SW480 (cell line): ENCODE measurements around the gene C17orf67.

ENCODE experiments used
- DNase-seq: peaks from one replicate; pipeline ENCODE4 v3.0.0-alpha.2; 2016; ENCODE audit warnings: low spot score

C17orf67 gene

DNA sequence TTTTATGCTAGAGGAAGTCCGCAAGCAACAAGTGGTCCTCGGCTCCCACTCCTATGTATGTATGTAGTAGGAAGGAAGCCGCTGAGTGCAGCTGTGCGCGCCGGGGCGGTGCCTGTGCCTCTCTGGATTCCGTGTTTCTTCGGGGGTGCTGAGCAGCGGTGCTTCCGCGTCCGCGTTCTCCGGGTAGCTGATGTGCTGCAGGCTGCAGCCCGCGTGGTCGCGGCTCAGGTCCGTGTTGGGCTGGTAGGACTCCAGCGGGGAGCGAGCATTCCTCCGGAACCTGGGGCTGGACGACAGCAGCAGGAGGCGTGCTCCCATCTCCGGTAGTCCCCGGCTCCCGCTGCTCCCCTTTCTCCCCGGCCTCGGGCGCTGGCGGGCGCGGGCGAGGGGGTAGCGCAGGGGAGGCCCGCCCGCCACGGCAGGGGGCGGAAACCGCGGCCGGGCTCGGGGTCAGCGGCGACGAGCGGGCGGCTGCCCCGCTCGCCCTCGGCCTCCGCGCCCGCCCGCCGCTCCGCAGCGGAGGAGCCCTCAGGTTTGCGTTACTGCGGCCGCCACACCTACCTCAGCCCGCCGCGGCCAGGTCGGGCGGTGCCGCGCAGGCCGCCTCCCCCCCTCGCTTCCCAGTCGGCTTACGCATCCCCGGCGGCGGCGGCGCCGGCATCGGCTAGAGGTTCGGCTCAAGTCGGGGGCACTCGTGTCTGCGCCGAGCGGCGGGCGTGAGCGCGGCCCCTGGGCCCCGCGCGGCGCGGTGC lies 487 bp downstream of the C17orf67 start:
- DNase-seq, result peak; percentile 83

DNA sequence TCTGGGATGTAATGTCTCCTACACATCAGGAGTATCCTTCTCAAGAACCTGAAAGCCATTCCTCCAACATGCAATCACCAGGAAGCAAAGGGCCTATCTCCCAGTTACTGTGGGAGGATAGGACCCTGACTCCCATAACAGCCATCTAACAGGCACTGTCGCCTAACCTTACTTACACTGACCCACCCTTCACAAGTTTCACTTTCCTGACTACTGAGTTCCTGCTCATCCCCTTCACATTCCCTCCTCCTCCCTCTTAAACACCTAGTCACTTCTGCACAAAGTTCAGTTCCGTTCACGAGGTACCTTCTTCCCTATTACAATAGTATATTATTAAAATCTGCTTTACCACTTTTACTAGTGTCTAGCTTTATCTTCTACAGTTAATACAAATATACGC lies 1.3 kb downstream of the C17orf67 start:
- no peak for DNase-seq

DNA sequence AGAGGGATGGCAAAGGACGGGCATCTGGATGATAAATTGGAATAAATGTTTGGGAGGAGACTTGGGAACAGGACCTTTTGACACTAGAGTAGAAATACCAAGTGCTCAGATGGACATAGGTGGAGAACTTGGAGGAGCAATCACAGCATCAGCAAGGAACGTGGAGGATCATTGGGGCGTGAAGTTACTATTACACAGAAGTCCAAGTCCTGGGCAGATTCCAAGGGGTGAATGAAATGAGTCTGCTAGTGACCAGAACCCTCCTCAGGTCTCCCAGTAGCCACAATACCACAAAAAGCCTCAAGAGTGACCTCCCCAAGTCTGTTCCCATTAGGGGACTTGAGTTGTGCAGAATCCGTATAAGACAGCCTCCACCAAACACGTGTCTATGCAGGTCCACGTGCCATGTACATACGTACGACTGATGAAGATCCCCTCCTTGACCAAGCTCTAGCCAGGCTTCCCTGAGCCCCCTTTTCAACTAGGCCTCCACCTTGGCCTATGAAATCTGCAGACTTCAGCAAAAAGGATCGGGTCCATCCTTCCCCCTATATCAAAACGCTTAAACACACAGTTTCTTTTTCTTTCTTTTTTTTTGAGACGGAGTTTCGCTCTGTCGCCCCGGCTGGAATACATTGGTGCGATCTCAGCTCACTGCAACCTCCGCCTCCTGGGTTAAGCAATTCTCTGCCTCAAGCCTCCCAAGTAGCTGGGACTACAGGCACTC lies 2.2 kb downstream of the C17orf67 start:
- DNase-seq, result no peak

DNA sequence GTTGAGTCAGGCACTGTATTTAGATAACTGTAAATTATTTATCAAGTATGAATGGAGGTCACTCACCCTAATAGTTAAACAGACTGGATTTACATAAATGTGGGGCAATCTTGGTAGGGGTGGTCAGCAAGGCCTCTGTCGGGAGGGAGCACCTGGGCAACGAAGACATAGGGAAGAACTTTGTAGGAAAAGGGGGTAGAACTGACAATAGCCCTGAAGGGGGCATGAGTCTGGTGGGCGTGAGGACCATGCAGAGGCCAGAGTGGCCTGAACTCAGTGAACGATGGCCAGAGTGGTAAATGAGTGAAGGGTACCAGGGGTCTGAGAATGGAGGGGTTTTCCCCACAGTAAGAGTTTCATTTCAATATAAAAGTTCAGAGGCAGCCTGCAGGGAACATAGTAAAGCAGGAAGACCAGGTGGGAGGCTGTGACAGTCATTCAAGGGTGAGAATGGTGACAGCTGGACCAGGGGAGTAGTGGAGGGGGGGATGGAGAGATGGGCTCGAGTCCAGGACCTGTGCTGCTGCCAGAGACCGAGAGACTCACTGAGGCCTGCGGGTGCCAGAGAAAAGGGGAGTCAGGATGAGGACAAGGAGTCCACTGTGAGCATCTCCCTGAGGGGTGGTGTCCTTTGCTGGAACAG lies 2.9 kb downstream of the C17orf67 start:
- DNase-seq, result no peak

DNA sequence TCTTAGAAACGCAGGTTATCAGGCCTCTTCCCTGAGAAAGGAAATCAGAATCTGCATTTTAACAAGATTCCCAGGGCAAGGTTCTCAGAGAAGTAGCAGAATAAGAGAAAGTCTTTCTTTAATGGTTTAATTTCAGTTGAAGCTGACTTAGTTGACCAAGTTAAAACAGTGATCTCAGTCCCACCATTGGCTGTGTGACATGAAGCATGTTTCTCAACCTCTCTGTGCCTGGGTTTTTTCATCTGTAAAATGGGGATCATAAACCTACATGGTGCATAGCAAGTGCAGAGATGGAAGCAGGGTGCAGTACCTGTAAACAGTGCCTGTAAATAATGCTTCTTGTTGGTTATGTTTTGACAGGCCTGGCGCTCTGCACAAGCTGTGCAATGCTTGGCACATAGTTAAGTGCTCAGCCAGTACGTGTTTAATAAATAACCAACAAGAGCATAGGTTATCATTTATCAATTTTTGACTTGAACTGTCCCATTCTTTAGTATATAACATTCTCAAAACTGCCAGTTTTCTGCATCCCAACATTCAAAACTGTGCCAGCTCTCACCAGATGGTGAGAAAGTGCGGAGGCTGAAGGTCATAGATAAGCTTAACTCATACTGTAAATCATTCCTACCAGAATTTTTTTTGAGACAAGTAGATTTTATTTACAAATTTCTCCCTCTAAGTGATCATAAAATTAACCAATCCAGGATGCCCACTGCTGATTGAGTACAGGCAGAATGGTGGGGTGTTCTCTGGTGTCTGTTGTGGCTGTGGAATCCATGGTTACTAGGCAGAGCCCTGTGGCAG lies 6.9 kb downstream of the C17orf67 start:
- no peak for DNase-seq

DNA sequence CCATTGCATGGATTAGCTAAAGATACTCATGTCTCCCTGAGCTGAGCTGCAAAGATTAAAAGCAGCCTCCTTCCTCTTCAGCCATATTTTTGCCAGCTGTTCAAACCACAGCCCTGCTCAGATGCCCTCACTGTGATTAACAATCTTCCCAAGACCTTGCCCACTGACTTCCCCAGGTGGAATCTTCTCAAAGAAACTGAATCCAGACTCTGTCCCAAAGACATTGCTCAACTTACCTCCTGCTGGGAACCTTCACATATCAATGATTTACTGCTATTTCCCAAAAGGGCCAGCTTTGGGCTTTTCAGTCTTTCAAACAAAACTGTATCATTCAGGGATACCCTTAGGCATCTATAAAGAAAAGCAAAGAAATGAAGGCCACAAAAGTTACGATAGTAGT lies 9.2 kb downstream of the C17orf67 start:
- no peak for DNase-seq

DNA sequence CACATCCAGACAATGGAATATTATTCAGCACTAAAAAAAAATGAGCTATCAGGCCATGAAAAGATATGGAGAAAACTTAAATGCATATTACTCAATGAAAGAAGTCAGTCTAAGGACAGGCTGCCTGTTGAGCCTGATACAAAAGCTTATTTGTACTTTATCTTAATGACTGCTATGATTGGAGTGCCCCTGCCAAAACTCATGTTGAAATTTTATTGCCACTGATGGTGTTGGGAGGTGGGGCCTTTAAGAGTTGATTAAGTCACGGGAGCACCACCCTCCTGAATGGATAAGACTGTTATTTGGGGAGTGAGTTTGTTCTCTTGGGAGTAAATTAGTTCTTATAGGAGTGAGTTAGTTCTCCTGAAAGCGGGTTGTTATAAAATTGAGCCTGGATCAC lies 9.9 kb downstream of the C17orf67 start:
- no peak for DNase-seq

DNA sequence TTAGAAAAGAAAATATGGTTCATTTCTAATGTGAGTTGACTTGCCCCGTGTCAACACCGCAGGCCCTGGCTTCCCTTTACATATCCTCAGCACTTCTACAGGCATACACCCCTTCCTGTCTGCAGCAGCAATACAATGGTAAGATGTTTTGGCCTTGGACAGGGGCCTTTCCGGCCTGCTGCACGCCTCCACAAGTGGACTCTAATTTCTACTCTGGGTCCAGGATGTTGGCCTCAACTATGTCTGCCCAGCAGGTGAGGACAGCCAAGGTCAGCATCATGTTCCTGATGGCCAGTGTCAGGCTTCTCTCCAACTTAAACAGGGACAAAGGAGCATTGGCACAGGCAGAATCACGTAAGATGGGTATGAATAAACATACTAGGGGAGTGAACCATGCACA lies 11.0 kb downstream of the C17orf67 start:
- no peak for DNase-seq

DNA sequence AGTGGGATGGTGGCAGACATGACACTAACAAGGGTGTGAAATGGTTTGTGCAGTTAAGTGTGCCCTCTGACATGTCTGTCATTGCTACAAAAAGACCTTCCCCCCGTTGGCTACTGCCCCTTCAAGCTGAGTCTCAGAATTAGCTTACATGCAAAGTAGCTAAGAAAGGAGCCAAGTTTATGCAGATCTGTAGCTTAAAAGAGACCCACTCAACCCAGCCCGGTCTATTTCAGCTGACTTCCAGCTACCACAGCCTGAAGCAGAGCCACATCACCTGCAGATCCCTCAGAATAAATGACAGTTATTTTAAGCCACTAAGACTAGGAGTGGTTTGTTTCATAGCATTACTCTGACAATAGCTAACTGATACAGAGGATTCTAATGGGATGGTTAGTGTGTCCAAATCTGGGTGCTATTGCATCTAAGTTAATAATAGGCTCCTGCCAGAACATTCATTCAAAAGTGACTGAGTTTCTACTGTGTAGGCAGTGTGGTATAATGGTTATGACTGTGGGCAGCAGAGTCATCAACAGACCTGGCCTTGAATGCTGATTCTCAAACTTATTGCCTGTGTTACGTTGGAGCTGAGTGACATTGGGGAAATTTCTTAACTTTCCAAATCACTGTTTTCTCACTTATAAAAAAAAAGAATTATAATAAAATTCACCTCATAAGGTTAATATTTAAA lies 11.7 kb downstream of the C17orf67 start:
- no peak for DNase-seq

DNA sequence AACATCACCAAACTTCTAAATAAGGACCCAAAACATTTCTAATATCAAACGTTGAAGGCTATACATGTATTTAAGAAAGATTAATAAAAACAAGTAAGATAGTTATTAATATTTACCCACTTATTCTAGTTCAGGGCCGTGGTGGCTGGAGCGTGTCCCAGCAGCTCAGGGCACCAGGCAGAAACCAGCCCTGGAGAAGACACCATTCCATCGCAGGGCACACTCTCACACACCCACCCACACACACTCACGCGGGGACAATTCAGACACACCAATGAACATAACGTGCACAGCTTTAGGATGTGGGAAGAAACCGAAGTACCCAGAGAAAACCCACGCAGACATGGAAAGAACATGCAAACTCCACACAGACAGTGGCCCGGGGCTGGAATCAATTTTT lies 13.5 kb downstream of the C17orf67 start:
- DNase-seq, result no peak

DNA sequence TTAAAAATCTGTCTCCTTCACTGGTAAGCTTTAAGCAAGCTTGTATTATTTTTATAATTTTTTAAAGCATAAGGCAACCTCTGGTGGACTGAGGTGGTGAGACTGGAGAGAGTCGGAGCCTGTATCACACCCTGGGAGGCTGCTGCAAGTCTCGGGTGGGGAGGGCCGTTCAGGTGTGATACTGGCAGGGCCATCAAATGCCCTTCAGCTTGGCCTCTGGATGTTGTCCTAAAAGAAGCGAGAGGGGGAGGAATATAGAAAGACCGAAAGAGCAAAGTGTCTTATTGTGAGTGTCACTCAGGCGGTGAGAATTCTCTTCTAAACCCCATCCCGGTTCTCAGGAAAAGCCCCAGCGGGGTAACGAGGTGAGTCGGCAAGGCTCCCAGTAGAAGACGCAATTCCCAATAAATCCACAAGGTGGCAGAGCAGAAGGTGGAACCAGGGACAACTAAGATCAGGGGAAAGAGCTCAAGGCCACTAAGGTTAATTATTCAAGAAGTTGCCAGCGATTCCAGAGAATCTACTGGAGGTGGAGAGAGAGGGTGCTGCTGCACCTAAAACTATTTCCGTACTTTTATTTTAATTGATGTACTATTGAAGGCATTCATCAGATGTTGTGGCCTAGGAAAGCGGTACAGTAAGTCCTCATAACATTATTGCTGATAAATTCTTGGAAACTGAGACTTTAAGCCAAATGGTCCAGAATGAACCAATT lies 14.1 kb downstream of the C17orf67 start:
- DNase-seq, result peak; percentile 76

DNA sequence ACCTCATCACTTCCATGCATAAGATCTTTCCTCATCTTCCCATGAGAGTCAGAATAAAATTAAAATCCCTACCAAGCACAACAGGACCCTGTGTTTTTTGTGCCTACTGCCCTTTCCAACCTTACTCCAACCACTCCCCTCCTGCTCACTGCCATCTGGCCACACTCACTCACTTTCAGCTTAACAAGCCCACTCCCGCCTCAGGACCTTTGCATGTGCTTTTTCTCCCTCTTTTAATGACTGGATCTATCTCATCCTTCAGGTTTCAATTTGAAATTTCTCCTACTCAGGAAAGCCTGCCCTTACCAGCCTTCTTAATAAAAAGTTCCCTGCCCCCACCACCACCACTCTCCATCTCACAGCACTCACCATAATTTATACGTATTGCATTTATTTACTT lies 14.7 kb downstream of the C17orf67 start:
- no peak for DNase-seq

DNA sequence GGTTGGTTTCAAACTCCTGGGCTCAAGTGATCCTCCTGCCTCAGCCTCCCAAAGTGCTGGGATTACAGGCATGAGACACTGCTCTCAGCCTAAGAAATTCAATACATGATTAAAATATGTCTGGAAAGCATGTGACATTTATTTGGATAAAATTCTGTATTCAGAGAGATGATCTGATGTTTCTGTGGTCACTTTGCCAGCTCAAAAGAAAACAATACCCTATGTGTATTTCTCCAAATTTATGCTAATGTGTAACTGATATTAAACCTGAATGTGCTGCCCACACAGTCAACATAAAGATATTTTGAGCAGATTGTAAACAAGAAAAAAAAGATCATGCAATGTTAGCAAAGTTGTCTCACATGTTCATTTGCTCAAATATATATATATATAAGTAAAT lies 16.7 kb downstream of the C17orf67 start:
- DNase-seq, result no peak

DNA sequence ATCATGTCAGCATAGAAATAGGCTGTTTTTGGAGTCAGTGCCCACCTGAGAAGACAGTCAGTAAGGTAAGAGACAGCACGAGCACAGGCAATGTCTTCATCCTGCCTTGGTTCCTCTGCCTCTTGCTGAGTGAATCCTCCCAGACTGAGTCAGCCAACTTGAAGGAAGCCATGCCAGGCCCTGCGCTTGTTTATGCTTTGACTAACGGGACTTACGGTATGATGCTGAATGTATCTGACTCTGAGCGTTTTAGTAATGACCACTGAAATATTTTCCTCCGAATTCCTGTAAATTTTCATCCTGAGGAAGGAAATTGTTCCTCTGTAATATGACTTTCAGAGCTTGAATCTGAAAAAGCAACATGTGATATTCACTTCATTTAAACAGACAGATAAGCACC lies 18.0 kb downstream of the C17orf67 start:
- no peak for DNase-seq

DNA sequence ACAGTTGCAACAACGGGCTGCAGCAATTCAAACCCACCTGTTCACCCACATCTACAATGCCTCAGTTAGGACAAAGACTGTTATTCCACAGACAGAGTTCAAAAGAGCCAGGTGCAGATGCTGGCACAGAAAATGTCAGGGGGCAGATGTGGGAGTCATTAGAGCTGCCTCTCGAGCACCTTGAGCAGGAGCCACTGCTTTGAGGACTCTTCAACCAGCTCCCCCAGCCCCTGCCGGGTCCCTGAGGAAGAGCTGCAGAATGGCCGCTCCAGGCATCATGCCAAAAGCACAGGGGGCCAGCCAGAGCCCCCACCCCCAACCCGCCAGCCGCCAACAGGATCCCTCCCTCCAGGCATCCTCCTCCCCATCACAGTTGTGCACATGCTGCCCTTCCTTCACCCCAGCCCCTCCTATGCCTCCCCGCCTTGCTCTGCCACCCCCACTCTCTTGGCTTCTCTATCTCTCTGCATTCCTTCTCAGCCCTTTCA lies 20.8 kb downstream of the C17orf67 start:
- DNase-seq, result no peak

DNA sequence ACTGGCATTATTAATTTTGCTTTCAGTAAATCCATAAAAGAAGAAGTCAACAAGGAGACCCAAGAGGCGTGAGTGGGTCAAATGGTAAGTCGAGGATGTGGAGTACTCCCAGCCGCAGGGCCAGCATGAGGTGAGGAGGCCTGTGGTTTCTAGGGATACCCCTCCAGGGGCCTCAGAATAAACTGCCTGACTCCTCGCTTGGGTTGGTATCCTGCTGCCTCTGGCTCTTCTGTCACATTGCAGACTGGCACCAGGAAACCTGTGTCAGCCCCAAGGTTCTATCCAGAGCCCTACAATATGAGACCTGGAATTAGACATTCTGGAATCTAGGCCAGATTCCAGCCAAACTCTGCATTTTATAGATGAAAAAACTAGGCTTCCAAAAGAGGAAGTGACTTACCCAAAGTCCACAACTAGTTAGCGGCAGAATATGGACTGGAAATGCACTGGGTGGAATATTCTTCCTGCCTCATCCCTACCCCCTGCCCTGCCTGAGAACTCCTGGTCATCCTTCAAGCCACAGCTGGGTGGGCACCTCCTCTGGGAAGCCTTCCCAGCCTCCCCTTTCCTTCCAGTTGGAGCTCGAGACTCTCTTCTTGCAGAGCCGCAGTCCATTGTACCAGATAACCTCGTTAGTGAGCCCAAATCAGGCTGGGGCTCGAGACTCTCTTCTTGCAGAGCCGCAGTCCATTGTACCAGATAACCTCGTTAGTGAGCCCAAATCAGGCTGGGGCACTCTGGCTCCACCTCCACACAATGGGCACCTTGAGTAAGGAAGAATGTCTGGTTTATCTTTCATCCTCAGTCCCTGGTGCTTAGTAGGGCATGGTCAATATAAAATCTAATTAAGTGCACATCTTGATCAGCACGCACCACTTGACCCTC lies 22.6 kb downstream of the C17orf67 start:
- DNase-seq, result no peak

DNA sequence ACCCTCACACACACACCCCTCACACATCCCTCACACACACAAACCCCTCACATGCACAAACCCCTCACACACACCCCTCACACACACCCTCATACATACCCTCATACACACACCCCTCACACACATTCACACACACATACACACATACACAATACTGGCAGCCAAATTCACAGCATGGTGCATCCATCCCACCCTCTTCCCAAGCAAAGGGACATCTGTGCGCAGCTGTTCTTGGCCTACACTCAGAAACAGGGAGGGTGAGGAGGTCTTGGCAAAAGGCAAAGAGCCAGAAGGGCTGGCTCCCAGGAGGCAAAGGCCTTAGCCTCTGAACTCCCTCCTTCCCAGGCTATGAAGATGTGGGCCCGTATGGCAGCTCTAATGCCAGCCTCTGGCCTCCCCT lies 23.4 kb downstream of the C17orf67 start:
- DNase-seq, result no peak

DNA sequence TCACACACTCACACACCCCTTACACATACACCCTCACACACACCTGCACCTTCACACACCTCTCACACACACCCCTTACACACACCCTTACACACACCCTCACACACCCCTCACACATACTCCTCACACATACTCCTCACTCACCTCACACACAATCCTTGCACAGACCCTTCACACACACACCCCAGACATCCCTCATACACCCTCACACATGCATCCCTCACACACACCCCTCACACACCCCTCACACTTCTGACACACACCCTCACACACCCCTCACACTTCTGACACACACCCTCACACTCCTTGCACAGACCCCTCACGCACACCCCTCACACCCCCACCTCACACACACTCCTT lies 23.9 kb downstream of the C17orf67 start:
- DNase-seq, result no peak

DNA sequence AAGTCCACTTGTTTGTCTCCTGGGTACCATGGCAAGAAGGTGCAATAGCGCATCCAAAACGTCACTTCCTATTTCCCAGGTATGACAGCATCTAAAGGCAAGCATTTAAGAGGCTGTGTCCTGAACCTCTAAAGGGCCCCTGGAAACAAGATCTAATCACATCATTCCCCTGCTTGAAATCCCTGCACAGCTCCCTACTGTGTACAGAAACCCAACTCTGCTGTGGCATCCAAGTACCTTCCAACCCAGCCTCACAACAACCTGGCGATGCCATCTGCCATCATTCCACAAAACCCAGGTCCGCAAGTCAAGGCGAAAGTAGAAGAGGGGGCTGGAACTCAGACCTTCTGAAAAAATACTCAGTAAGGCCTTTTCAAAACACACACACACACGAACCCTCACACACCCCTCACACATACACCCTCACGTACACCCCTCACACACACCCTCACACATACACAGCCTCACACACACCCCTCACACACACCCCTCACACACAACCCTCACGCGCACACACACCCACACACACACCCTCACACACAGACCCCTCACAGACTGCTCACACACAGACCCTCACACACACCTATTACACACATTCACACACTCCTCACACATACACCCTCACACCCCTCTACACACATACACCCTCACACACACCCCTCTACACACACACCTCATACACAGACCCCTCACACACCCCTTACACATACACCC lies 24.5 kb downstream of the C17orf67 start:
- DNase-seq, result no peak
